ENCODE measurements around the gene AFAP1.

AFAP1 gene

DNA sequence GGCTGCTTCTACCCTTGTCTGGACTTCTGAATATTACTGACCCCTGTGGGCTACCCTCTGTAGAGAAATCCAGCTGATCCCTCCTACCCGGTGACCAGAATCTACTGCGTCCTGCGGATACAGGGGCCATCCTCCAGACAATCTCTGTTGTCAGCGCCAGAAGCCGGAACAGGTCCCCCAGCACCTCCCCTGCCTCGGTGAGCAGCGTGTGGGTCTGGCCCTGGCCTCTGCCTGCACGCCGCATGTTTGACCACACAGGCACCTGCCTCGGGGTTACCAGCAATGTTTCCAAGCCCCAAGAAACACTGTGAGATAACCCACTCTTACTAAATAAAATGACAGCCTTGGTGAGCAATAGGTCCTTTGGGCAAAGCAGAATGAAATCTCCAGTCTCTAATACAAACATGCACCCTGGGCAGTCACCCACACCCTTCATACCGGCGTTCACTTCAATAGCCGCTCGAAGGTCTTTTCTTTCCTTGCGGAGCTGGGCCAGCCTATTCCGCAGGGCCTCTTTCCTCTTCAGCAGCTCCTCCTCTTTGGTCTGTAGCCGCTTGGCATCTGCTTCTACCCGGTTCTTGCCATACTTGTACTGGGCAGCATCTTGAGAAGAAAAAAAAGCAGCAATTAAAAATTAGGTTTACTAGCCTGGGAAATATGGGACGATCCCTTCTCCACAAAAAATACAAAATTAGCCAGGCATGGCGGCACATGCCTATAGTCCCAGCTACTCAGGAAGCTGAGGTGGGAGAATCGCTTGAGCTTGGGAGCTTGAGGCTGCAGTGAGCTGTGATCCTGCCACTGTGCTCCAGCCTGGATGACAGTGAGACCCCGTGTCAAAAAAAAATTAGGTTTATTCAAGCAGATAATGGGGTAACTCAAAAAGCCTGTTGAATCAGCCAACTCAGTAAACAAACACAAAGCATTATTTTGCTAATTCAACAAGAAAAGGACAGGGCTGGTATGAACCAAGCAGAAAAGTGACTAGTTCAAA is 165.1 kb downstream of the AFAP1 start:
- in situ Hi-C loops (cut with MboI; ENCODE audit: low sequenced_read_pairs) = no loop called here

DNA sequence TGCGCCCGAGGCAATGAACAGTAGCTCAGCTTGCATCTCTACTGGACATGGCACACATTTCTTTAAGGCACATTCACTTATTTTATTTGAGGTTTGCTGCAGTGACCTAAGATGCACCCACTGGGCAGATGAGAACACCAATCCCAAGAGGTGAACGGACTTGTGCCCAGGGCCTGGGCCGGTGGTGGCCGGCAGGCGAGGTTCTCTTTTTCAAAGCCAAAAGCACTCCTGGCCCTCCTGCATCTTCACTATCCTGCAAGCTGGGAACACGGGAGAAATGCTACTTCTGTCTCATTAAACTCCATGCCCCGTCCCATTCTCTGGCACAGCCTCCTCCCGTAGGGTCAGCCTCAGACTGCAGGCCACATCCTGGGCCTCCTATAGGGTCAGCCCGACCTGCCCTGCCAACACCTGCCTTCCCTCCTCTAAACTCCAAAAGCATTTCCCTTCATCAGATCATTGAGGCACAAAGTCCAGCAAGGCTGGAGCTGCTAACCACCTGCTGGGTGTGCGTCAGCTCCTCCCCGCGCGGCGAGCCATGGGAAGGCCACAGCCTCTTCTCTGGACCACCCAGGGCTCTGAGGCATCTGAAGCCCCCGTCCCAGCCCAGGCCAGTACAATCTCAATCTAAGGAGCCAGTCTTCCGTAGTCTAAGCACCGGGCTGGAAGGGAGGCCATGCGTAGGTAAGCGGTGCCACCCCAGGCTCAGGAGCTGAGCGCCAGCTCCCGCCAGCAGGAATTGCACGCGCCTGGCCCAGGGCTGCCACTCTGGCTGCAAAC is 166.1 kb downstream of the AFAP1 start:
- in situ Hi-C loops (cut with MboI; ENCODE audit: low sequenced_read_pairs) = no loop called here

DNA sequence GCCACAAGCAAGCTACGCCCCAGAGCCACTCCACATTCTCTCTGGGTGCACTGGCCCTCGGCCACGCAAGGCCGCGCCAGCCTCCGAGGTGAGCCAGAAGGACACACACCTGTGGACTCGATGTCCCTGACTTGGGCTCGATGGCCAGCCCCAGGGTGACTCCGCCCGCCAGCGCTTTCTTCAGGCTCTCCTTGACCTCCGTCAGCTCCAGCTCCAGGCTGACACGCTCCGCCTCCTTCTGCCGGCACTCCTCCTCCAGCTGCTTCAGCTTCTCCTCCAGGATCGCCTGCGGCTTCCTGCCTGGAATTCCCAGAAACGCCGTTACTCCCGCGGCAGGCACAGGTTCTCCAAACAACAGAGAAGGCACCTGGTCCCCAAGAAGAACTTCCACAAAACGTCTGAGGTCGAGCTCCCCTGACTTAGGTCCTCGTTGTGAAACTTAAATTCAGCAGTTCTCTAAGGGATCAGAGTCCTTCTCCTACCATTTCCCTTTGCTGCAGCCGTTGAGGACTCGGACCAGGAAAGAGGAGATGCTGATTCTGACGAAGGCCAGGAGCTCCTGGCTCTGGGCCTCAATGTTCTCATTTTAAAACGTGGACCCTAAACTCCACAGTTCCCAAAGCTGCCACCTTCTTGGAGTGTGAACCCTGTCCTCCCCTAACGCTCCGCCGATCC is 166.8 kb downstream of the AFAP1 start:
- in situ Hi-C loops (cut with MboI; ENCODE audit: low sequenced_read_pairs) = no loop called here

DNA sequence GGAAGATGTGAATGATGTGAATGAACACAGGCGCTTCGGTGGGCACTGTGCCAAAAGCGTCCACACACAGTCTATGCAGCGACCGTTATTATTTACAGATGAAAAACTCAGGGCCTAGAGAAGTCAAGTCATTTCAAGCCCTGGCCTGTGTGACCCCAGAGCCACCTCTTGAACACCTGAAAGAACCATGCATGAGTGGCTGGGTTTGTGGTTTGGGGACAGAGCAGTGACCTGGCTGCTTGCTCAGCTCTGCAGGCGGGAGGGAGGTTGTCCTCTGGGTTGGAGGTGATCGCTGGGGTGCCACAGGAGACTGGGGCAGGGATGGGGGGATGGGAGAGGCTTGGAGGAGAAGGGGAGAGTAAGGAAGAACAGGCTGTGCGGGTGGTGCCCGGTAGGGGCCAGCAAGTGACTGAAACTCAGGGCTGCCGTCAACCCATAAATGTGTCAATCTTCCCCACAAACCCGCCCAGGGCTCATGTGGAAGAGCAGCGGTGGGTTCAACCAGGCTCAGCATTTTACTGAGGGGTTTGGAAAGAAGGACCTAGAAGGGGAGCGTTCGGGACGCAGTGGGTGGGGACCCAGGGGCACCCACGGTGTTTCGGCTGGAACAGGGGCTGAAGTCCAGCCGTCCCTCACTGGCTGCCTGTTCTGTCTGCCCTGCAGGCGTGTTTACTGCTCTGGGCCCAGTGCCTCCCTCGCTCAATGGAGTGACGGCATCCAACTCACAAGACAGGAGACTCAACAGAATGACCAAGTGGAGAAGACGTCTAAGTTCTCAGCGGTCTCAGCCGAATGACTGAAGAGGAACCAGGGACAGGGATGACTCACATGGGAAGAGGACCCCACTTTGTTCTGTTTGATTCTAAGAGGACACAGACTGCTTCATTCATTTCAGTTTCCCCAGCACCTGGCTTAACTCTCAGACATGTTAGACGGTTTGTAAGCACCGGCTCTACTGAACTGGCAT is 167.8 kb downstream of the AFAP1 start:
- in situ Hi-C loops (cut with MboI; ENCODE audit: low sequenced_read_pairs) = no loop called here

DNA sequence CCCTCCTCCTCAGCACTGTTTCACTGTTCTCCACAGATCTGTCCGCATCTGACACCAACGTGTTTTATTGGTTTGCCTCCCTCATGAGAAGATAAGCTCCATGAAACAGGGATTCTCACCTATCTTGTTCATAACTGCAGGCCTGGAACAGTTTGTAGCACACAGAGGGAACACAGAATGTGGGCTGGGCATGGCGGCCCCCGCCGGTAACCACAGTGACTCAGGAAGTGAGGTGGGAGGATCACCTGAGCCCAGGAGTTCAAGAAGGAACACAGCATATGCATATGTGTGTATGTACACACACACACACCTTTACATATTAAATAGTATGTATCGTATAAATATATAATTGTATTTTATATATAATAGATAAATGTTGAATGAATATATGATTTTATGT is 168.6 kb downstream of the AFAP1 start:
- in situ Hi-C loops (cut with MboI; ENCODE audit: low sequenced_read_pairs) = no loop called here

DNA sequence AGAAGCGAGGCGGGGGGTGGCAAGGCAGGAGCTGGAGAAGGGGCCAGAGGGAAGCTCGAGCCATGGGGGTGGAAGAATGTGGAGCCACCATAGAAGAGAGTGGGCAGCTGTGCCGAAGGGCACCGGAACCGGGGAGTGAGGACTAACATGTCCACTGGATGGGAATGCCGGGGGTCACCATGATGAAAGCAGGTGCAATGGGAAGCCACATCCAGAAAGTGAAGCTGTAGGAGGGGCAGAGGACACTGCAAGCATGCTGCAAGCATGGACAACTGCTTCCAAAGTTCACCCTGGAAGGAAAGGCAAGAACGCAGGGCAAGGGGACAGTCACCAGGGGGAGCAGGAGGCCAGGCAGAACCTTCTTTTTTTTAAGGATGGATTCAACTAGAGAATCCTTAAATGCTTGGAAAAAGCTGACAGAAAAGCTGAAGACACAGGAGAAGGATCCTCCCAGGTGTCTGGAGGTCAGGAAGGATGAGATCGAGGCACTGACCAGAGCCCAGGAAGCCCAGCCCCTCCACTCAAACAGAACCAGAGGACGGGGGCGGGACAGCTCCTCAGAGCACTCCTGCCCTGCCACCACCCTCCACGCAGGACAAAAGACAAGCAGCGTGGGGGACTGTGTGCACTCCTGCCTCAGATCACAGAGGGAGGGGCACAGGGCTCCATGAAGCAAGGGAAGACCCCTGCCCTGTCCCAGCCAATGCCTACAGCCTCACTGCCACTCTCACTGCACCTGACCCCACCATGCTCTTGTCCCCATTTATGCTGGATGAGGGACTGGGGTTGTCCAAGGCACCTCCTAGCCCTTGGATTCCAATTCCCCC is 169.2 kb downstream of the AFAP1 start:
- in situ Hi-C loops (cut with MboI; ENCODE audit: low sequenced_read_pairs) = no loop called here

DNA sequence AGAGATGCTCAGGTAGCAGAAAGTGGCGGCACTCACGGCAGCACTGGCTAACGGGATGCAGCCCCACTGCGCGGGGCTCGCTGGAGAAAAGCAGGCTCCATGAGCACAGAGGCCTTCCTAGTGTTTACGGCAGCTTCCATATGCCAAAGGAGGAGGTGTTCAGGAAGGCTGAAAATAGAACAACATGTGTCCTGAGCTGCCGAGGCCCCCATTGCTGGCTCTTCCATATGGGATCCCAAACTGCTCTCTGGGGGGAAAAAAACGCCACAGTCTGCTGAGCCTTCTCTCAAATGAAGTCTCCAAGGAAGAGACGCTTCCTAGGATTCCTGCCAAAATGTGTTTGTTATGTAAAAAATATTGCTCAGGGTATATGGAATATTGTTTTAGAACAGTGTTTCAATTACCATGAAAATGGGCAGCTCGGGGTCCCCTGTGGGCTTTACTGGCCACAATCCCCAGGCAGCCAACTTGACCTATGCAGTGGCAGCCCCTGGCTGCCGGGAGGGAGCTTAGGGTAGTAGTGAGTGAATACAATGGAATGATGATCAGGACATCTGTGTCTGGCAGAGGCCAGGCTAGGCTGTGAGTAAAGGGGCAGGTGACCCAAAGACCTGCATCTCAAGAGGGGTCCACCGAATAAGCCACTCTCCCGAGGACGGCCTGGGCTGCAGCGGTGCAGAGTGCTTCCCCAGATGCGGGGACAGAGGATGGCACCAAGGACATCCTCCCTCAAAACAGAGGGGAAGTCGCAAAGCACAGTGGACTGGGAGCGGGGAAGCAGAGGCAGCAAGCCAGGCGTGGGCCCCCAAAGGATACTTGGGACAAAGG is 170.1 kb downstream of the AFAP1 start:
- in situ Hi-C loops (cut with MboI; ENCODE audit: low sequenced_read_pairs) = no loop called here

DNA sequence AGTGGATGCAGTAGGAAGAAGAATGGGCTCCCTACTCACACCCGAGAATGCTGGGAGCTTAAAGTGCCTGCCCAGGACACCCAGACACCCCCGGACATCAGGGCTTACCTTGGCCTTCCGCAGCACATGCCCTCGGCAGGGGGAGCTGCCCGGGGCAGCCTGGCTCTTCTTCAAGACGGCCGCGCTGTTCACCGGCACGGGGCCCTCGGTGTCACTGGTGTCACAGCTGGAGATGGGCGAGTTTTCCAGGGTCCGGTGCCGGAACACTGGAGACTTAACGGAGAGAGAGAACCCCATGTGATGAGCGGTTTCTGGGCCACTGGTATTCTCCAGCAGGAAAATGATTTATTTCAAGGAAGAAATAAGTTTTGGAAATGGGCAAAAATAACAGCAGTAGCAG is 170.9 kb downstream of the AFAP1 start:
- in situ Hi-C loops (cut with MboI; ENCODE audit: low sequenced_read_pairs) = no loop called here

DNA sequence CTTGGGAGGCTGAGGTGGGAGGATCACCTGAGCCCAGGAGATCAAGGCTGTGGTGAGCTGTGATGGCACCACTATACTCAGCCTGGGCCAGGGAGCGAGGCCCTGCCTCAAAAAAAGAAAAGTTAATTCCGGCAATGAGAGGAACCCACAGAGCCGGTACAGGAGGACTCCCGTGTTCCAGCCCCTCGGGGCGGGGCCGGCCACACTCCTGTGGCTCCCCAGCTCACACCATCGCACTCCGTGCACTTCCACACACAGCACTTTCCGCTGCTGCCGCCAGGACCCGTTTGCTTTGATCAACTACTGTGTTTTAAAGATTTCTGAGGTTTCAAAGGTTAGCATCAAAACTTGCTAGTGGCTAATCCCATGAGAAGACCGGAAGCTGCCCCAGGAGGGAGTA is 171.7 kb downstream of the AFAP1 start:
- in situ Hi-C loops (cut with MboI; ENCODE audit: low sequenced_read_pairs) = no loop called here

DNA sequence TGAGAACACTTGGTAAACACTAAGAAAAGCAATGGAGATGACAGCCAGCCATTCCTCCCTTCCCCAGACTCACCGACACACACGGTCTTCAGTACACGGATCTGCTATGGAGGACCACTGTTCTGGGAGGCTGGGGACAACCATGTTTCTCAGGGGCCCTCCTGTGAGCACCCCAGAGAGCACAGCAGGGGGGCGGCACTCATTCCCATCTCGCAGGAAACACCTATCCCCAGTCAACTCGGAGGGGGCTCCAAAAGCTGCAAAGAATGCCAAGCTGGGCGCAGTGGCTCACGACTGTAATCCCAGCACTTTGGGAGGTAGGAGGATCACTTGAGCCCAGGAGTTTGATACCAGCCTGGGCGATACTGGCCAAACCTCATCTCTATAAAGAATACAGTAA is 172.1 kb downstream of the AFAP1 start:
- in situ Hi-C loops (cut with MboI; ENCODE audit: low sequenced_read_pairs) = no loop called here

DNA sequence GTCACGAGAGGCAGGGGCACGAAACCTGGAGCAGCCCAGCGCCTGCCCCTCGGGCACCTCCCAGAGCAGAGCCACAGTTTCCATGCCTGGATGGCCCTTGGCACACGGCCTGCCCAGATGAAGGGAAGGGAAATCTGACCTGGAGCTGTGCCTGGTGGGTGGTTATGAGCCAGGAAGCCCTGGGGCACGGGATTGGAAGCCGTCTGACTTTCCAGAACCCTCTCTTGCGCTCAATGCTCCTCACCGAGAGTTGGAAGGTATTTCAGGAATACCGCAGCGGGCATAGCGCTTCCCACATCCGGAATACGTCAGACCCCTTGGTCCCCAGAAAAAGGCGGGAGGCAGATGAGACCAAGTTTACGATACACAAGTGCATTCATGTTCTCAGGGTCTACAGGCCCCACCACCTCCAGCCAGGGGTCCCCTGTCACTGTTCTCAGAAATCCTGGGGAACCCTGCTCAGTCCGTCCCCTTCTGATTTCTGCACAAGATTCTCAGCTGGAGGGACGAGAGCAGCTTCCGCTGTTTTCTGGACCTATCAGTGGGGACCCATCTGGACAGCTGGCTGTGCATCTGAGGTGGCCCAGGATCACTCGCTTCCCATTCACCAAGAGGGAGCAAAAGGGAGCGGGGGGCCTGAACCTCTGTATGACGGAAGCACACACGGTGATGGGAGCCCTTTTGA is 172.9 kb downstream of the AFAP1 start:
- in situ Hi-C loops (cut with MboI; ENCODE audit: low sequenced_read_pairs) = no loop called here

DNA sequence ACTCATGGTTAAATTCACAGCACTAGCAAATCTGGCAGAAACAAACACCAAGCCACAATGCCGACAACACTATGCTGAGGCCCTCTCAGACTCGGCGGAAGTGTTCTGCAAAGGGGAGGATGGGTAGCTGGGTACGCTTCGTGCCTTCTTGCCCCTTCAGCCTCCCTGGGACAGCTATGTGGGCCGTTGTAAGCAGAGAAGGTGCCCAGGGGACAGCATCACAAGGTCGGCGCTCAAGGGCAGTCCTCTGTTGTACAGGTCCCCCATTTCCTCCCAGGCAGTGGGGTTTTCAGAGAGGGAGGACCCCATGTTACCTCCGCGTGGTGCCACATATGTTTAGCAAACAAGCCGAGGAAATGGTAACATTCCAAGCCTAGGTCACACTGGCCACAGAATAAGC is 173.6 kb downstream of the AFAP1 start:
- in situ Hi-C loops (cut with MboI; ENCODE audit: low sequenced_read_pairs) = no loop called here

DNA sequence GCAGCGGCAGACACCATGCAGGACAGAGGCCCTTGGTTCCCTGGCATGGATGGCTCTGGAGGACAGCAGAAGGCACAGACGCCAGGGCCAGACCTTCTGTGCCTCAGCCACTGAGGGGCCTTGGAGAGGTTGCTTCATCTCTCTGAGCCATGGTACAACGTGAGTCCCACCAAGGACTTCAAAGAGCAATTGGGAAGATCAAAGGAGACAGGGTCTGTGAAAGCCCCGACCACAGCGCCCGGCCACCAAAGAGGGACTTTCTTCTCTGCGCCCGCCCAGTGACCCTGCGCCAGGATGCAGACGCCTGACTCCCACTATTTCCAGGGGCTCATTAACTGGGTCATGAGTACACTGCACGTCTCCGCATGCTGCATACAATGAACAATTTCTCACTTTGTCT is 174.0 kb downstream of the AFAP1 start:
- in situ Hi-C loops (cut with MboI; ENCODE audit: low sequenced_read_pairs) = no loop called here

DNA sequence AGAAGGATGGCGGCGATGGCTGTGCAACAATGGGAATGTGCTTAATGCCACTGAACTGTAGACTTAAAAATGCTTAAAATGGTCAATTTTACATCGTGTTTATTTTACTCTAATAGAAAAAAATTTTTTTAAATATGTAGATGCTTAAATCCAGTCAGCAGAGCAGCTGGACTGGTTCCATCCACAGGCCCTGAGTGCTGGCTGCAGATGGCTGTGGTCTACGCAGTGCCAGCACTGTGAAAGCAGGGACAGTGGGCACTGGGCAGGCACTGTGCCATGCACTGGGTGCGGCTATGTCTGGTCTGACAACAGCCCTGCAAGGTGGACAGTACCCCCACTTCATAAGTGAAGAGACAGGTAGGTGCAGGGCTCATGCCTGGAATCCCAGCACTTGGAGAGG is 175.2 kb downstream of the AFAP1 start:
- in situ Hi-C loops (cut with MboI; ENCODE audit: low sequenced_read_pairs) = no loop called here

DNA sequence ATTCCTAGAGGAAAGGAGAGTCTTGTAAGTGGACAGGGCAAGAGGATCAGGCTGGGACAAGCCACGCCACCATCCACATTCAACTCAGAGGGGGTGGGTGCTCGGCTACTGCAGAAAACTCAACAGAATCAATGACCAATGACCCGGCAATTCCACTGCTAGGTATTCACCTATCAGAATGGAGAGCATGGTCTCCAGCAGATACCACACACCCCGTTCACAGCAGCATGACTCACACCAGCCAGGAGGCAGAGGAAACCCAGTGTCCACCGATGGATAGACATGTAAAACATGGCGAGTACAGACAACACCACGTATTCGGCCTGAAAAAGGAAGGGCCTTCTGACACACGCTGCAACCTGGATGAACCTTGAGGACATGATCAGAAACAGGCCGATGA is 175.9 kb downstream of the AFAP1 start:
- in situ Hi-C loops (cut with MboI; ENCODE audit: low sequenced_read_pairs) = no loop called here

DNA sequence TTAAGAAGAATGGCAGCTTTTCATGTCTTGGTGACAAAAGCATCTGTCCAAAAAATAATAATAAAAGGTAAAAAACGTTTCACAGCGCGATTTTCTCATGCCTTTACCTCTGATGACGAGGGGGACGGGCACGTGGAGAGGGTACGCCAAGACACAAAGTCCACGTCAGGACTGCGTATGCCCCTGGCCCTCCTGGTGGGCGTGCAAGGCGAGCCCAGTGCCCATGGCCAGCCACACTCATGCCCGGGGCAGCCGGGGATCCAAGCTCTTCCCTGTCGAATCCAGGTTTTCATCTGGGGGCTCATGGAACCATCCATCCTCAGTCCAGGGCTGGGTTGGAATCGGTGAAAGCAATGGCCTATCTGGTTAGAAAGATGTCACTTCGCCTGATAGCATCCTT is 176.6 kb downstream of the AFAP1 start:
- in situ Hi-C loops (cut with MboI; ENCODE audit: low sequenced_read_pairs) = no loop called here

DNA sequence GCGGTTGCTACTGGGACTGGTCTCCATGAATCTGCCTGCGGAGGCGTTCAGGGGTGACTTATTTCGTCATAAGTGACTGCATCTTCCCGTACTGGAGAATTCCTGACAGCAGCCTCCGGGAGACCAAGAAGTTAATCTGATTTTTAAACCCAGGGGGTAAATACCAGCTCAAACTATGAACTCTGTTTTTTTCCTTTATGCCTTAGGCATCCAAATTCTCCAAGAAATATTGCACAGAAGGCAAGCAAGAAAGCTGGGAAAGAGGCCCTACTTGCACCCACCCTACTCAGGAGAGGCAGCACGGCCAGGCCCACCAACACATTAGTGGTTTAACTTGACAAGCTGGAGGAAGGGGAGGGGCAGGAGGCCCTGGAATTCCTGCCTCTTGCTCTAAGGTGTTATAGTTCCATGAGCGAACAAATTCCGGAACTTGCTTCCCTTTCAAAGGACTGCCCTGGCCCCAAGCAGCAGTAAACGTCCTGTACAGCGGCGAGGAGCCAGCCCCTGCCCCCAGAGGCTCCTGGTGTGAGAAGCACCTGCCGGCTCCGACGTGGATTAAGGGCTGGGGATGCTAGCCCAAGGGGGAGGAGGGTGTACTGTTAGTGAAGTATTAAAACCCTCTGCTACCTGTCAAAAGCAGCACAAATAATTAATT is 177.2 kb downstream of the AFAP1 start:
- in situ Hi-C loops (cut with MboI; ENCODE audit: low sequenced_read_pairs) = no loop called here

DNA sequence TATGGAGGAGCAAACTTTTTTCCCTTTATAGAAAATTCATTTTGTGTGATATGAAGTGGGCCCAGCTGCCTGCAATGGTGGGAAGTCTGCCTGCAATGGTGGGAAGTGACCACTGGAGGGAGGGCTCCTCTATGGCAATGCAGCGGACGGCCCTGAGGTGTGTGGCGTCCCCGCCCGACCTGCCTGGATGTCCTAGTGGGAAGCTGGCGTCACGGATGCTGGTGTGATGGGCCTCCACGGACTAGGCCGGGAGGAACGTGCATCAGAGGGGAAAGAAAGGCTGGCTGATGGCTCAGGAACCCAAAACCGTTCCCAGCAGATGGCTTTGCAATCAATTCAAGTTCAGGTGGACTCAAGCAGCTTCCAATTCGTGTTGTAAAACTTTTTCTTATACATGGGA is 177.9 kb downstream of the AFAP1 start:
- in situ Hi-C loops (cut with MboI; ENCODE audit: low sequenced_read_pairs) = no loop called here
